ENCODE data around the gene IFNL1.
"Not testable (repeated sequence)": the region's sequence is repeated elsewhere in the genome, so short reads cannot be mapped to it uniquely, and the experiment has no call there.

Gene IFNL1

DNA sequence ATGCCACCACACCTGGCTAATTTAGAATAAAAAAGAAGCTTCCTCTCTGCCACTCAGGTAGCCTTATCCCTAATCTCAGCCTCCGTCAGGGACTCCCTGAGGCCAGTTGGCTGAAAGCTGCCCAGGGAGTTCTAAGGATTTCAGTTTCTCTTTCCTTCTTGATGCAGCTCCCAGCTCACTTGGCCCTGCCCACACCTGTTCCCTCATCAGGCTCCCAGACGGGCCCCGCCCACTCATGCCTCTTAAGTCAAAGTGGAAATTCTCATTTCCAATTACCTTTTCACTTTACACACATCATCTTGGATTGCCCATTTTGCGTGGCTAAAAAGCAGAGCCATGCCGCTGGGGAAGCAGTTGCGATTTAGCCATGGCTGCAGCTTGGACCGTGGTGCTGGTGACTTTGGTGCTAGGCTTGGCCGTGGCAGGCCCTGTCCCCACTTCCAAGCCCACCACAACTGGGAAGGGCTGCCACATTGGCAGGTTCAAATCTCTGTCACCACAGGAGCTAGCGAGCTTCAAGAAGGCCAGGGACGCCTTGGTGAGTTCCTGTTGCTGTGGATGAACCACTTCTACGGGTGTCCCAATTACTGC, at the start of gene IFNL1:
TSS of gene IFNL1 (plus strand) at position 353 of the 591 bp plus-strand sequence. CDS start at position 368, 15 bp downstream.
- DNase-seq (ENCODE audit: low spot score), result no peak

DNA sequence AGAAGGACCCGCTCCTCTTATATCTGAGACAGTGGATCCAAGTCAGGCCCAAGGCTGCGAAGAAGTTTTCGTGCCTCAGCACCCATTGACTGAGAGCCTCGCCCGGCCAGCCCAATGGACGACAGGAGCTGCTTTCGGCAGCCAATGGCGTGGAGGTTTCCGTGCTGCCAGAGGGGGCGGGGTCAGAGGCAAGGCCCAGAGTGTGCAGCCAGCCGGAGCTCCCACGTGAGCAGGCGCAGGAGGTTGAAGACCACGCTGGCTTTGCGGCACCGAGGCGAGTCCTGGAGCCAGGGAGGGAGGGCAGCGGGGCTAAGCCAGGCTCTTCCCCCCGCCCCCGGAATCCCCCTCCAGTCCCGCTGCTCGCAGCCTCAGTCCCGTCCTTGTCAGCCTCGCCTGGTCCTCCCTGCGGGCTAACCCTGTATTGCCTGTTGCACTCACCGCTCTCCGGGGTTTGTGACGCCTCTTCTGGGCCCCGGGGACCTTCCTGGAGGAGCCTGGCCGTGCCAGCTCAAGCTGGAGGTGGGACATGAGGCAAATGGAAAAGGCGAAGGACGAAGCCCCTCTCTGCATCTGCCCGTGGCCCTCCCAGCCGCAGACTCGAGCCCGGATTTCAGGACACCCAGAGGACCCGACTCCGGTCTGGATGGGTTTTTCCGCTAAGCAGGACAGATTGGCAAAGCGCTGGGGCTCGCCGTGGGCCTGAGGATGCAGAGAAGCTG, 49.1 kb upstream of the IFNL1 start:
- peak; percentile 16 for DNase-seq (ENCODE audit: low spot score)

DNA sequence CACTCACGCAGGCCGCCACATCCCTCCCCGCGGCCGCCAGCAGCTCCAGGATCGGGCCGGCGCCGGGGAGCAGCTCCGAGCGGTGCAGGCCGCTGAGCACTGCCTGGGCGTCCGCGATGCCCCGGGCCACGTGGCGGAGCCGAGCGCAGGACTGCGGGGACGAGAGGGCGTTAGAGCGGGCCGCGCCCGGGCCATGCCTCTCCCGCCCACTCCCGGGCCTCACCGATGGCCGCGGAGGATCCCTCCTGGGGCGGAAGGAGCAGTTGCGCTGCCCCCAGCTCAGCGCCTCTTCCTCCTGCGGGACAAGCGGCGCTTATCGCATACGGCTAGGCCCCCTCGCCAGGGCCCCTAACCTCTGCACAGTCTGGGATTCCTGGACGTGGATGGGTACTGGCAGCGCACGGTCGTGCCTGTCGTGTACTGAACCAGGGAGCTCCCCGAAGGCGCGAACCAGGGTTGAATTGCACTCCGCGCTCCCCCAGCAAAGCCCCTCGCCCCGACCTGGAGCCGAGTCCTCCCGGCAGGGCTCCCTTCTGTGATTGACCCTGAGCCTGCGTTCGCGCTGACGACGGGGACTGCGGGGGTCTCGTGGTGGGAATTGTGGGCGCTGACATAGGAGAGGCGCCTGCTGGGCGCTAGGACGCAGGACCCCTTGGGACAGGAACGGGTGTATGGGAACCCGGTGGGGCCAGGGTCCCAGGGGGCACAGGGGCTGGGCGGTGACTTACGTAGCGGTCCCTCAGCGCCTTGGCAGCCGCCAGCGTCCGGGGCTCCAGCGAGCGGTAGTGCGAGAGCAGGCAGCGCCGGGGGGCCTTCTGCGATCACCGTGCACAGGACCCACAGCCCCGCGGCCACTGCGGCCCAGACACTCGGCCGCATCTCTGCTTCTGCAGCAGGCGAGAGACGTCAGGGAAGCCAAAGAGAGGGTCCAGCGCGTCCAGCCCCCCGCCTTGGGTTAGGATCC, 48.2 kb upstream of the IFNL1 start:
- no peak for DNase-seq (ENCODE audit: low spot score)

- DNase-seq (ENCODE audit: low spot score), result no peak
Observed at GRCh38 chr19:39248806-39249205, 47.4 kb upstream of the IFNL1 start, which contains the start of gene IFNL4. Gene IFNL4, minus strand, starts transcription at chr19:39248856.

- DNase-seq (ENCODE audit: low spot score), result no peak
Observed at GRCh38 chr19:39251081-39251480, 45.1 kb upstream of the IFNL1 start.

- no peak for DNase-seq (ENCODE audit: low spot score)
Observed at GRCh38 chr19:39251846-39252245, 44.4 kb upstream of the IFNL1 start.

GRCh38 chr19:39252458-39252857, 43.7 kb upstream of the IFNL1 start:
- no peak for DNase-seq (ENCODE audit: low spot score)

DNA sequence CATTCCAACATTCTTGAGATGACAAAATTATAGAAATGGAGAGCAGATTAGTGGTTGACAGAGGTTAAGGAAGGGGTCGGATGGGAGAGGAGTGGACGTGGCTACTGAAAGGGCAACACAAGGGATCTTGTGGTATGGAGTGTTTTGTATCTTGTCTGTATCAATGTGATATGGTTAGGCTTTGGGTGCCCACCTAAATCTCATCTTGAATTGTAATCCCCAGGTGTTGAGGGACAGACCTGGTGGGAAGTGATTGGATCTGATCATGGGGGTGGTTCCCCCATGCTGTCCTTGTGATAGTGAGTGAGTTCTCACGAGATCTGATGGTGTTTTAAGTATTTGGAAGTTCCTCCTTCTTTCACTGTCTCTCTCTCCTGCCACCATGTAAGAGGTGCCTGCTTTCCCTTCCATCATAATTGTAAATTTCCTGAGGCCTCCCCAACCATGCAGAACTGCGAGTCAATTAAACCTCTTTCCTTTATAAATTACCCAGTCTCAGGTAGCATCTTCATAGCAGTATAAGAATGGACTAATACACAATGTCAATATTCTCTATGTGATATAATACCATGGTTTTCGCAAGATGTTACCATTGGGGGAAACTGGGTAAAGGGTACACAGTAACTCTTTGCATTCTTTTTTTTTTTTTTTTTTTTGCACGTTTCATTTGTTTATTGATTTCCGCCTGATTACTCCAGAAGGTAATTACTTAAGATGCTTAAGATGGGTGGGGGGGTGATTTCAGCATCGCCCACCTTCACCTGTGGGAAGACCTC, 42.6 kb upstream of the IFNL1 start:
- no peak for DNase-seq (ENCODE audit: low spot score)

DNA sequence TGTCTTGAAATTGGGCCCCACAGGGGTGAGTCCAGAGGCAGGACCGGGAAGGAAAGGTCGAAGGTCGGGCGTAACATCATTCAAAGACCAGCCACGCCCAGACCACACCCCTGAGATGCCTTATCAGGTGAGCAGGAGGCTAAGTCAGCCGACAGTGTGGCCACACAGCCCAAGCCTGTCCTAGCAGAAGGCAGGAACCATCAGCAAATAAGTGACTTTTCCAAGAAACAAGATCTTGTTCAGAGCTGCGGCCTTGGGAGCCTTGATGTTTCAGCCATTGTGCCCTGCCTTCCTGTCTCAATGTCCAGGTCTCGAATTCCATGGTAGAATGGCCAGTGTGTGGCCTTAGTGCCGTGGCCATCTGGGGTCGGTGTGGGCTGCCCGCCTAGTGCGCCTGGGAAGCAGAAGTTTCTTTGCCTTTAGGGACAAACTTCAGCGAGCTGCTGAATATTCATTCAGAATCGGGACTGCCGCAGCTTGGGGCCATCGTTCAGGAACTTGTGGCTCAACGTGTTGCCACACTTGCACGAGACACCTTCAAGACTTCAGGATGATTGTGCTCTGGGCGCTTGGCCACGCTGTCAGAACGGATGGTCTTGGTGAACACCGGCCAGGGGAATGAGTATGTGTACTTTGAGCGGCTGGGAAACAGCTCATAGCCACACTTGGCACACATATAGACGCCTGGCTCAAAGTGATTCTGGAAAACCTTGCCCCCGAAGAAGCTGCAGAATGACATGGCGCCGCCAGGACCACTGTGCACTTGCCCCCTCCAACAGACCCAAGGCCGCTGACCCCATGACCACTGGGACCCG, 41.5 kb upstream of the IFNL1 start:
- no peak for DNase-seq (ENCODE audit: low spot score)

- DNase-seq (ENCODE audit: low spot score), result no peak
Observed at GRCh38 chr19:39257227-39257626, 39.0 kb upstream of the IFNL1 start.

- no peak for DNase-seq (ENCODE audit: low spot score)
Observed at GRCh38 chr19:39261704-39262103, 34.5 kb upstream of the IFNL1 start.

GRCh38 chr19:39262496-39262895, 33.7 kb upstream of the IFNL1 start:
- DNase-seq (ENCODE audit: low spot score), result no peak

DNA sequence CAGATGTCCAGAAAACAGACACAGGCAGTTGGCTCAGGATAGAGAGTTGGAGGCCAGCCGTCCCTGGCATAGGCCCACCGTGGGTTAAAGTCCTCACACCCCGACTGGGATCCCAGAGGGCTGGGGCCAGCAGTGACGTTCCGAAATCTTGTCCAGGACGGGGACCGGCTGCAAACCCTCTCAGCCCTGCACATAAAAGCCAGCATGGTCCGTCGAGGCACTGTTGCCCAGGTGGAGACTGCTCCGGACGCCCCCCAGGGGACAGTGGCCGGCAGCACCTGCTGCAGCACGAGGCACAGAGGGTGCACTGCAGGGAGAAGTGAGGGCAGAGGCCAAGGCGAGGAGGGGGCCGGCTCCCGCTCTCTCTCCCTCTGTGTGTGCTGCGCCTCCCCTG, 32.3 kb upstream of the IFNL1 start:
- DNase-seq (ENCODE audit: low spot score), result no peak

- no peak for DNase-seq (ENCODE audit: low spot score)
Observed at GRCh38 chr19:39264306-39265290, 31.6 kb upstream of the IFNL1 start.

DNA sequence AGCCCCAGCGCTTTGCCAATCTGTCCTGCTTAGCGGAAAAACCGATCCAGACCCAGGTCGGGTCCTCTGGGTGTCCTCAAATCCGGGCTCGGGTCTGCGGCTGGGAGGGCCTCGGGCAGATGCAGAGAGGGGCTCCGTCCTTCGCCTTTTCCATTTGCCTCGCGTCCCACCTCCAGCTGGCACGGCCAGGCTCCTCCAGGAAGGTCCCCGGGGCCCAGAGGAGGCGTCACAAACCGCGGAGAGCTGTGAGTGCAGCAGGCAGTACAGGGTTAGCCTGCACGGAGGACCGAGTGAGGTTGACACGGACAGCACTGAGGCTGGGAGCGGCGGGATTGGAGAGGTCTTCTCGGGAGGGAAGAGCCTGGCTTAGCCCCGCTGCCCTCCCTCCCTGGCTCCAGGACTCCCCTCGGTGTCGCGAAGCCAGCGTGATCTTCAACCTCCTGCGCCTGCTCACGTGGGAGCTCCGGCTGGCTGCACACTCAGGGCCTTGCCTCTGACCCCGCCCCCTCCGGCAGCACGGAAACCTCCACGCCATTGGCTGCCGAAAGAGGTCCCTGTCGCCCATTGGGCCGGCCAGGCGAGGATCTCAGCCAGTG, 30.8 kb upstream of the IFNL1 start:
- no peak for DNase-seq (ENCODE audit: low spot score)

DNA sequence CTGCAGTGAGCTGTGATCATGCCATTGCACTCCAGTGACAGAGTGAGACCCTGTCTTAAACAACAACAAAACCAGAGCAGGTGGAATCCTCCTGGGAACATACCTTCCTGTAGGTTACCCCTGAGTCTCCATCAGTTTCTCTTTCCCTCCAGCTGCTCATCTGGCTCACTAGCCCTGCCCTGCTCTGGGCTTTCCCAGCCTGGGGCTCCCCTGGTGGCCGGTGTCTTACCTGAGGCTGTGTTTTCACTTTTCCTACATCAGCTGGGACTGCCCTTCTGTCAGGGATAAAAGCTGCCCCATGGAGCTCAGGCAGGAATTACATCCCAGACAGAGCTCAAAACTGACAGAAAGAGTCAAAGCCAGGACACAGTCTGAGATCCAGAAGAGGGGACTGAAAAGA, 28.1 kb upstream of the IFNL1 start, which contains the start of gene IFNL2:
TSS of gene IFNL2 (plus strand) at position 312 of the 400 bp plus-strand sequence. CDS start 173 bp downstream, outside the sequence.
- not testable (repeated sequence) for DNase-seq (ENCODE audit: low spot score)

- not testable (repeated sequence) for DNase-seq (ENCODE audit: low spot score)
Observed at GRCh38 chr19:39268531-39269223, 27.5 kb upstream of the IFNL1 start.

DNA sequence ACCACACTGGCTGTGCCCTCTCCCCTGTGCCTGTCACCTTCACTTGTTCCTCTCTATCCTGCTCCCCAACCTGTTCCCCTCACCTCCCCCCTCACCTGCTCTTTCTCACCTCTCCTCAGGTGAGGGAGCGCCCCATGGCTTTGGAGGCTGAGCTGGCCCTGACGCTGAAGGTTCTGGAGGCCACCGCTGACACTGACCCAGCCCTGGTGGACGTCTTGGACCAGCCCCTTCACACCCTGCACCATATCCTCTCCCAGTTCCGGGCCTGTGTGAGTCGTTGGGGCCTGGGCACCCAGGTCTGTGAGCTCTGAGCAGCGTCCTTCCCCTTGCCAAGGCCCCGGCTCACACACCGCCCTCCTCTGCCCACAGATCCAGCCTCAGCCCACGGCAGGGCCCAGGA, 26.8 kb upstream of the IFNL1 start:
- not testable (repeated sequence) for DNase-seq (ENCODE audit: low spot score)
